SW 1271 (cell line): ENCODE results near the gene LKAAEAR1.

Experiments used
- DNase-seq, 2 experiments: peaks; one replicate each; lab custom pipeline; 2025; lab: John Stamatoyannopoulos, UW

The LKAAEAR1 gene

GRCh38 chr20:64037498-64038213 is 46.5 kb downstream of the LKAAEAR1 start:
- DNase-seq, result no peak

DNA sequence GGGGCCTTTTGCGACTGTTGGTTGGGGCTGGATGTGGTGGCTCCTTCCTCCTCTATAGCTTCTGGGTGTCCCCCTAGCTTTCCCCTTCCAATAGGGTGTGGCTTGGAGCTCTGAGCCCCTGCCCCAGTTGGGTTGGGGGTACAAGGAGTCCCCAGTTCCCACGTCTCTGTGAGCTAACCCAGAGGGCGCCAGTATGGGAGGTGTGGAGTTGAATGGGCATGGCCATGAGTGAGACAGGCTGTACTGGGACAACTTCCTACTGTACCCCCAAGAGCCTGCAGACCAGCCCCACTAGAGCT is 47.0 kb downstream of the LKAAEAR1 start:
- DNase-seq, result no peak

GRCh38 chr20:64036346-64037198 is 47.6 kb downstream of the LKAAEAR1 start:
- DNase-seq, result no peak

DNA sequence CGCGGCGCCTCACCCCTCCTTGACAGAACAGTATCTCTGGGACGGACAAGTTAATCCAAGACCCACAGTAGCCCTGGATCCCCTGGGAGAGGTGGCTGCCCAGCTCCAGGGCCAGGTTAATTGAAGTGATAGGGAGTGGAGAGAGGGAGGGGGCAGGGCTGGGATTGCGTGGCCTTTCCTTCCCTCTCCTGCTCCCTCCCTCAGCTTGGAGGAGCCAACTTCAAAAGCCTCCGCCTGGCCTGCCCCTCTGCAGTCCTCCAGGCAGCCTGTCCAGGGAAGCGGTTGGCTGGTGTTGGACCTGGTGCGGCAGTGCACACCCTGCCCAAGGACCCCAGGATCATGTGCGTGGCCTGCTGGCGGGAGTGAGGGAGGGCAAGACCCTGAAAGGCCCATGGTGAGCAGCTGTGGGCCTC is 48.3 kb downstream of the LKAAEAR1 start, which contains the start of gene C20orf204:
Gene C20orf204 (plus strand): TSS at position 250 of the 413 bp plus-strand sequence. CDS start 142 bp downstream, at position 392.
- no peak for DNase-seq

DNA sequence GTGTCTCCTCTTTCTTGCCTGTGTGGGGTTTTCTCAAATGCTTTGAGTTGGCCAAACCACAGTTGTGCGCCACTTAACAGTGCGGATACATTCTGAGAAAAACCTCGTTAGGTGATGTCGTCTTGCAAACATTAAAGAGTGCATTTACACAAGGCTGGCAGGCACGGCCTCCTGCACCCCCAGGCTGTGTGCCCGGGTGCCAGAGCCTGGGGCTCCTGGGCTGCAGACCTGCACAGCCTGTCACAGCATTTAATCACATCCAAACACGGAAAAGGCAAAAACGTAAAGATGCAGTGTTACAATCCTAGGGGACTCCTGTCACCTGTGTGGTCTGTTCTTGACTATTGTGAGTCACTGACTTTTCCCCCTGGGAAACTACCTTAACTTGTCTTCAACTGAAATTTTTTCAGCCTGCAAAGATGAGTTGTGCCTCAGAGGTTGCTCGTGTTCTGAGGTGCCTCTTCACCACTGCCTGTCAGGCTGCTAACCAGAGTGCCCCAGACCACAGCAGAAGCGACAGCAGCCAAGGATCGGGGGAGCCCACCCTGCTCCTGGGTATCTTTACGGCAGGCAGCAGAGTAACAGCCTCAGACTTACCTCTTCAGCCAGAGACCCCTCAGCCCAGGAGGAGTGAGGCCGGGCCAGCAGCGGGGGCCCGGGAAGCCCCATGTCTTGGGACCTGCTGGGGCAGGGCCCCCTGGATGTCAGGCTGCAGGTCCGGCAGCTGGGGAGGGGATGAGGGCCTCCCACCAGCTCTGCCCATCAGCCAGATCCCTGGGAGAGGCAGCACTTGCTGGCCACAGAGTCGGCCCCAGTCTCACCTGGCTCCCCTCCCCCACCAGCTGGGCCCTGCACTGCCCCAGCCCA is 48.9 kb downstream of the LKAAEAR1 start:
- DNase-seq, result no peak

DNA sequence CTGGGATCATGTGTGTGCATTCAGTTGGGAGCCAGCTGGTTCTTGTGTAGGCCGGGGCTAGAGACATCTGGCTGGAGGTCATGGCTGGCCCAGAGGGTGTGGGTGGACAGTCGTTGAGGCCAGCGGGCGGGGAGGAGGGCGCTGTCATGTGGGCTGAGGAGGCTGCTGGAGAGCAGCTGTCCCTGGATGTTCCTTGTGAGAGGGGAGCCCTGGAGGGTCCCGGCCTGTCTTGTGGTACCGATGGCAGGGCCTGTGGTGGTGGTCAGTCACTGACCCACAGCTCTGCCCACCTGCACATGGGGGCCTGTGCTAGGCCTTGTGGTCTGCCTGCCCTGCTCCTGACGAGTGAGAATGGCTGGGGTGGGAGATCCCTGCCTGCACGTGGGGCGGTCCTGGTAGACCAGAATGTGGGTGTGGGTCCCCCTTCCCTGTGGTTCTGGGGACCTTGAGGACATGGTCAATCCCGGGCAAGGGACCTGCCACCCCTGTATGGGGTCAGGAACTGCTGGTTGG is 50.2 kb downstream of the LKAAEAR1 start:
- DNase-seq, result no peak
